Activated CD8-positive, alpha-beta T cell treated with anti-CD3 and anti-CD28 coated beads for 36 hours (primary cell): ENCODE data around the gene HSD3B1. TPM values are rescaled to one million over a fixed set of nuclear protein-coding genes. Genes with fewer than 3 reads are reported as not detected.
"Not testable (repeated sequence)": the region's sequence is repeated elsewhere in the genome, so short reads cannot be mapped to it uniquely, and the experiment has no call there.

Source experiments
- ATAC-seq: fragments of 200-7000 bp; cut with Tn5 transposase; one replicate; pipeline ENCODE4 v1.10.0; 2021; ENCODE audit warnings: mild to moderate bottlenecking, moderate library complexity
- CTCF ChIA-PET: fragments of 350-600 bp; sonication (Branson Sonifier 250); formaldehyde crosslinking; loops from one replicate; lab custom pipeline; 2021; ENCODE audit warnings: antibody characterized with exemption; lab: Charles Lee
- POLR2A ChIA-PET: fragments of 350-600 bp; sonication (Branson Sonifier 250); formaldehyde crosslinking; loops from one replicate; lab custom pipeline; 2021; ENCODE audit warnings: antibody characterized with exemption; lab: Charles Lee
- DNase-seq: peaks from one replicate; pipeline ENCODE4 v3.0.0-alpha.2; 2020
- H3K27ac Mint-ChIP-seq: one replicate; pipeline ENCODE4 v1.8.0; 2021; ENCODE audit warnings: mild to moderate bottlenecking, mixed read lengths
- H3K27me3 Mint-ChIP-seq: one replicate; pipeline ENCODE4 v1.8.0; 2021; ENCODE audit warnings: mixed read lengths
- H3K36me3 Mint-ChIP-seq: one replicate; pipeline ENCODE4 v1.8.0; 2021; ENCODE audit warnings: low read depth, mixed read lengths
- H3K4me1 Mint-ChIP-seq: one replicate; pipeline ENCODE4 v1.8.0; 2021; ENCODE audit warnings: low read depth, mixed read lengths
- H3K4me3 Mint-ChIP-seq: one replicate; pipeline ENCODE4 v1.8.0; 2021; ENCODE audit warnings: mild to moderate bottlenecking, moderate library complexity, mixed read lengths
- H3K9me3 Mint-ChIP-seq: one replicate; pipeline ENCODE4 v1.8.0; 2021; ENCODE audit warnings: mixed read lengths
- CTCF ChIP-seq: fragments of 200-600 bp; IDR thresholded peaks from one replicate; pipeline ENCODE4 v1.8.0; 2022; ENCODE audit warnings: antibody characterized with exemption, mild to moderate bottlenecking
- intact Hi-C: fragments of 100-400 bp; cut with micrococcal nuclease; formaldehyde crosslinking; loops from one replicate; pipeline ENCODE4 v1.10.0; 2022
- total RNA-seq, 2 experiments: library from RNA; stranded (reverse); gene quantifications; one replicate each; pipeline ENCODE4 v1.2.3, GENCODE V29; 2021

The HSD3B1 gene
- total RNA-seq, 2 experiments from 2014 or later = not detected

- Mint-ChIP-seq H3K27ac (no peak overlapping the region), H3K4me3 (no peak overlapping the region), H3K27me3 (no peaks in the 10 kb centered on the region), H3K9me3 (no peaks in the 10 kb centered on the region), H3K36me3 (no peaks in the 10 kb centered on the region), H3K4me1 (no peaks in the 10 kb centered on the region)
- DNase-seq (no peak), ATAC-seq (no peak)
- POLR2A ChIA-PET = no interaction called here
- intact Hi-C loops = no loop called here
- no peak for TF ChIP-seq CTCF
- CTCF ChIA-PET = no interaction called here
Measured at GRCh38 chr1:119556423-119556822, 49.4 kb downstream of the HSD3B1 start.

GRCh38 chr1:119560402-119560801 is 53.4 kb downstream of the HSD3B1 start:
- DNase-seq, H3K27me3 Mint-ChIP-seq, intact Hi-C loops, H3K36me3 Mint-ChIP-seq, ATAC-seq, H3K27ac Mint-ChIP-seq, H3K9me3 Mint-ChIP-seq, POLR2A ChIA-PET, H3K4me3 Mint-ChIP-seq, CTCF ChIA-PET, H3K4me1 Mint-ChIP-seq: not testable (repeated sequence)

GRCh38 chr1:119564548-119564947 is 57.5 kb downstream of the HSD3B1 start:
- ChIA-PET POLR2A (no interaction called here), CTCF (no interaction called here)
- Mint-ChIP-seq H3K36me3 (no peaks in the 10 kb centered on the region), H3K9me3 (no peaks in the 10 kb centered on the region), H3K27ac (no peak overlapping the region), H3K27me3 (peaks cover 11% of the 10 kb centered on the region), H3K4me1 (no peaks in the 10 kb centered on the region), H3K4me3 (no peak overlapping the region)
- ATAC-seq (no peak), DNase-seq (no peak)
- TF ChIP-seq CTCF = no peak
- intact Hi-C loops = no loop called here

Other genes with a start within 250 kb of the HSD3B1 start
- gene HAO2, start 138.4 kb upstream of the HSD3B1 start, total RNA-seq = not detected
- not detected for gene HSD3B2, start 92.1 kb upstream of the HSD3B1 start, total RNA-seq
- under 1 TPM; 0.20 to 0.38 TPM for gene ZNF697, start 141.1 kb downstream of the HSD3B1 start, total RNA-seq
- 100 to 1,000 TPM; 307 to 322 TPM for gene PHGDH, start 204.7 kb downstream of the HSD3B1 start, total RNA-seq